Smooth muscle cell of the pulmonary artery (primary cell): ENCODE measurements around the gene YY2. TPM values are rescaled to one million over a fixed set of nuclear protein-coding genes. Genes with fewer than 3 reads are reported as not detected.

Experiments
- total RNA-seq: library from RNA; depleted of rRNA; stranded (reverse); fragments of >200 nt; gene quantifications from 2 replicates; pipeline ENCODE4 v1.2.3, GENCODE V29; 2014

The YY2 gene
- 3.4 and 4.0 TPM in 2 replicates for total RNA-seq

GRCh38 chrX:21855937-21856415, at the start of gene YY2:
Gene YY2 (plus strand): TSS chrX:21855987. CDS start chrX:21856485, 498 bp downstream.

DNA sequence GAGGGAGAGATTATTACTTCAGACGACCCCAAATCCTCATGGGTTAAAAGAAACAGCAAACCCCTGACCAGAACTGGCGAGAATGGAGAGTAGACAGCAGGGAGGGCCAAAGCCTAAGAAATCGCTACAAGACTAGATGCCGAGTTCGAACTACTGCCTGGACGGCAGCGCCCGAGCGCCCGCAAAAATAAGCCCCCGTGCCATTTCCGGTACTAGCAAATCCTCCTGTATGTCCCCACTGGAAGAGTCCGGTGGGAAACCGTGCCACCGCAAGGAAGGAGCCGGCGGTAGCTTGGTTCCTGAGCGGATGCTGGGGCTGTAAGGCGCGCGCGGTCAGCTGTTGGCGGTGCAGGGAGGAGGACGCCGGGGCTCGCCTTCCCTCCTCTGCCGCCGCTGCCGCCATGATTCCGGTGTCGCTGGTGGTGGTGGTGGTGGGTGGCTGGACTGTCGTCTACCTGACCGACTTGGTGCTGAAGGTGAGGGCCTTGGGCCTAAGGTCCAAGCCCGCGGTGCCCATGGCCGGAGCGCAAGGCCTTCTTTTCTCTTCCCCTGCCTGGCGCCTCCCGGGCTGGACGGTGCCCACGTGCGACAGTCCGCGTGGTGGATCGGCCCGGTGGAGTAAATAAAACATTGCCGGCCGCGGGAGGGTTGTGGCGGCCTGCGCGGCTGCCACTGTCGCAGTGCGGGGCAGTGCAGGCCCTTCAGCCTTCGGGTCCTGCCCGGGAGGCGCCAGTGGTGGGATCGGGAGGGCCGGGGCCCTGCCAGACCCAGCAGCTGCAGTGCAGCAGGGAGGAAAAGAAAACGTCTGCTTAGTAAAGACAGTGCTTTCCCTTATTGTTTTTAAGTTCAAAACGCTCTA, 16.2 kb upstream of the YY2 start, which contains the start of gene MBTPS2:
MBTPS2 (plus strand) TSS at position 284 of the 859 bp plus-strand sequence; CDS start at position 402, 118 bp downstream.

Other genes starting within 250 kb of the YY2 start
- gene KLHL34, start 197.7 kb upstream of the YY2 start, total RNA-seq, result not detected in 2 replicates
- gene SMPX, start 97.9 kb upstream of the YY2 start, total RNA-seq, result not detected in 2 replicates
- gene MBTPS2, start 16.4 kb upstream of the YY2 start, total RNA-seq, result 21.6 and 26.2 TPM in 2 replicates
- 167 and 177 TPM in 2 replicates for gene SMS, start 84.7 kb downstream of the YY2 start, total RNA-seq
- gene PHEX, start 176.3 kb downstream of the YY2 start, total RNA-seq, result 0.46 and 1.4 TPM in 2 replicates